Skeletal muscle satellite cell (primary cell): Measurements from ENCODE around the gene ACTL10.

Experiments
- H3K27me3 ChIP-seq: 2 replicates; pipeline ENCODE4 v1.7.0; 2013; ENCODE audit warnings: low read length; ENCODE audit not compliant: control insufficient read depth, insufficient read depth
- H3K36me3 ChIP-seq: 2 replicates; pipeline ENCODE4 v1.7.0; 2013; ENCODE audit warnings: mild to moderate bottlenecking, control low read depth, low read length; ENCODE audit not compliant: insufficient read depth
- H3K4me1 ChIP-seq: 2 replicates; pipeline ENCODE4 v1.7.0; 2013; ENCODE audit warnings: low read length; ENCODE audit not compliant: control insufficient read depth, insufficient read depth
- H3K4me2 ChIP-seq: 2 replicates; pipeline ENCODE4 v1.7.0; 2013; ENCODE audit warnings: mild to moderate bottlenecking, low read length
- H3K4me3 ChIP-seq: 2 replicates; pipeline ENCODE4 v1.7.0; 2013; ENCODE audit warnings: low read length
- H3K9ac ChIP-seq: 2 replicates; pipeline ENCODE4 v1.7.0; 2013; ENCODE audit warnings: mild to moderate bottlenecking, low read depth, low read length, moderate library complexity
- H3K9me3 ChIP-seq: replicated peaks from 2 replicates; pipeline ENCODE4 v1.7.0; 2013; ENCODE audit warnings: mild to moderate bottlenecking, control low read depth, low read length

The ACTL10 gene

DNA sequence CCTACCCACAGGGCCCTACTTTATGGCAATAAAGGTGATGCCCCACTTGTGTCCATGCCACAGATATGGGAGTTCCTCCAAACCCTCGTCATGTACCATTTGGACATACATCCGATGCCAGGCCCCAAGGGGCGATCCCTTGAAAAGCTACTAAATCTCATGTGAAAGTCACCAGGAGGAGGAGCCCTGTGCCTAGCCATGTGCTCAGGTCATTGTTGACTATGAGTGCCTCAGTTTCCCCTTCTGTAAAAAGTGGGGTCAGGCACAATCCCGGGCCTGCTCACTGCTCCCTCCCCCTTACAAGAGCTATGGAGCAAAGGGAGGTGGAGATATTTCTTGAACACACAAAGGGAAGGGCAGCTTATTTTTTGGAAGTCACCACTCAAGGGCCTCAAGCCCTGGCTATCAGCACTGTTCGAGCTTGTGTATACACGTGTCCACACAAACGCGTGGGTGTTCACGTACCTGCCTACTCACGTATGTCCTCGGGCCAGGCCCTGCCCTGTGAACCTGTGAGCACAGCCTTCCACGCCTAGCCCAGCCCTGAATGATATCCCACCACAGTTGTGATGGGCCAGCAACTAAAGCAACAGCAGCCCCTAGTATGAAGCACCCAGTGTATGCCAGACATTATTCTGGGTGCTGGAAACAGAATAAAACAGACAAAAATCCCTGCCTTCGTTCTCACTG lies 1.9 kb downstream of the ACTL10 start:
- Histone ChIP-seq H3K4me3 (no peak overlapping the region), H3K4me1 (peaks cover 45% of the 10 kb centered on the region), H3K9ac (peak overlapping the region; percentile 14), H3K9me3 (no peaks in the 10 kb centered on the region), H3K36me3 (peaks cover 13% of the 10 kb centered on the region), H3K27me3 (no peaks in the 10 kb centered on the region), H3K4me2 (peak overlapping the region; percentile 89)

DNA sequence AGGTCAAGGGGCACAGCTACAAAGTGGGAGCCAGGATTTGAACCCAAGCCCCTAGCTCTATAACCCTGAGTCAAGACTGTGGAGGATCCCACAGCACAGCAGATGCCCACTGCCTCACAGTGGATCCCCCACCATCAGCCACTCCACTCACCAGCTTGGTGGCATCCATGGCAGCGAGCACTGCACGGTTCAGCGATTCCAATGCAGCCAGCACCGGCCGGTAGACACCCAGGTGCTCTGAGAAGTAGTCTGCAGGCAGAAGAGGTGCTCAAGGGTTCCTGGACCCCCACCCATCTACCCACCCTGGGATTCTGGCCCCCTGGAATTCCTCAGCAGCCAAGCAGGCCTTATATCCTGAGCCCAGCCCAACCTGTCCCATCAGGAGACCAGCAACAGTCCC lies 2.5 kb downstream of the ACTL10 start:
- peaks cover 41% of the 10 kb centered on the region for H3K4me1 ChIP-seq
- no peaks in the 10 kb centered on the region for H3K9me3 ChIP-seq
- H3K4me3 ChIP-seq: no peak overlapping the region
- H3K4me2 ChIP-seq: no peak overlapping the region
- no peaks in the 10 kb centered on the region for H3K27me3 ChIP-seq
- peaks cover 13% of the 10 kb centered on the region for H3K36me3 ChIP-seq
- H3K9ac ChIP-seq: no peak overlapping the region

DNA sequence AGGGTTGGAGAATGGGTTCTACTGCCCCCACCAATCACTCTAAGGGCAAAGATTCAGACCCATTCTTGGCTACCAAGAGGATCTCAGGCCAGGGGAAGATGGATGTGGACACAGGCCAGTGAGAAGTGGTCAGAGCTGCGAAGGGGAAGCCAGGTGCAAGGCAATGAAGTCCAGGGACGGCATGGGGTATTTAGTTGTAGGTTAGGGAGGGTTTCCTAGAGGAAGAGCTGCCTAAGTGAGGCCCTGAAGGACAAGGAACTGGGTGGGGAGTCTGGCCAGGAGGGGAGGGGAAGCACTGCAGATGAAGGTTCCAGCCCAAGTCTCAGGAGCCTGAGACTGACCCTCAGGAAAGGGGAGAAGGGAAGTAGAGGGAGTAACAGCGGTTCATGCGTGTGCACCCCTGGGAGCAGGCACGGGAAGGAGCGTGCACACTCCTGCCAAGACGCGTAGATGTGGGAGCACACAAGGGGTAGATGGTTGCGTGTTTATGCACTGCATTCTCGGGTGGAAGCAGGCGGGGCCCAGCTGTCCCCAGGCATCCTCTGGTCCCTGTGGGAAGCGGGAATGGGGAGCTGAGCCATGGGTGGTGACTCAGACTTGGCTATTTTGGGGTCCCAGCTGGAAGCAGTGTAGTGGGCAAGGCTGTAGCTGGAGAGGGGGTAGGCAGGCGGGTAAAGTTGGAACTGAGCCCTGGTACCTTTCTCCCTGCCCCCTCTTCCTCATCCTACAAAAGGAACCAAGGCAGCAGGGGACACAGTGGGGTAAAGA lies 3.3 kb downstream of the ACTL10 start:
- Histone ChIP-seq H3K9ac (no peak overlapping the region), H3K4me2 (no peak overlapping the region), H3K27me3 (no peaks in the 10 kb centered on the region), H3K9me3 (no peaks in the 10 kb centered on the region), H3K4me3 (no peak overlapping the region), H3K4me1 (peaks cover 47% of the 10 kb centered on the region), H3K36me3 (peaks cover 13% of the 10 kb centered on the region)

DNA sequence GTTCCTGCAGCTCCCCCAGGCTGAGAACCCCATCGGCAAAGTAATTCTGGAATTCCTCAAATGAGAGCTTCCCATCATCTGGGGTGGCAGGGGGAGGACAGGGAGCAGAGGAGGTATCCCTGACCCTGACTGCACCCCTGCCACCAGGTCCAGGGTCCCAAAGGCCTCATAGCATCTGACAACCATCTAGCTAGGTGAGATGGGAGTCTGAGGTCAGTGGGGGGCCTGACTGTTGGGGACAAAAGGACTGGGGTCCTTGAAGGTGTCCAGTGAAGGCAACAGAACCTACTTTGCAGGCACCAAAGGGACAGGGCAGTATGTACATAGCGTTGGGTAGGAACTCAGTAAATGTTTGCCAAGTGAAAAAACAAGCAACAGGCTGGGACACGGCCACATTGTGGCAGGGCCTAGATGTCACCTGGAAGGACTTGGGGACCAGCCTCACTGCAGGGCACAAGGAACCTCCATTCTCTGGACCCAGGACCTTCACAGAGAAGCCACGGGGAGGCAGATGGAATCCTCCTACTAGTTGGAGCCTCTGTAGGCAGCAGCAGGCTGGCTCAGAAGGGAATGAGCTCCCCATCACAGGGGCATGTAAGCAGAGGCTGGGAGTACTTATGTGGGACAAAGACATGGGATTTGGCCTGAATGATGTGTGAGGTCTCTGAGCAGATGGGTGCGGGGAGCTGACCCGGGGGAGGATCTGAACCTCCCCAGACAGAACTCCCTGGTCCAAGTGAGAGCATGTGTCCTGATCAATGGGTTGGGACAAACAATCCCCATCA lies 4.2 kb downstream of the ACTL10 start:
- Histone ChIP-seq H3K4me1 (peaks cover 55% of the 10 kb centered on the region), H3K4me2 (no peak overlapping the region), H3K27me3 (no peaks in the 10 kb centered on the region), H3K36me3 (peaks cover 13% of the 10 kb centered on the region), H3K9ac (no peak overlapping the region), H3K9me3 (no peaks in the 10 kb centered on the region), H3K4me3 (no peak overlapping the region)

DNA sequence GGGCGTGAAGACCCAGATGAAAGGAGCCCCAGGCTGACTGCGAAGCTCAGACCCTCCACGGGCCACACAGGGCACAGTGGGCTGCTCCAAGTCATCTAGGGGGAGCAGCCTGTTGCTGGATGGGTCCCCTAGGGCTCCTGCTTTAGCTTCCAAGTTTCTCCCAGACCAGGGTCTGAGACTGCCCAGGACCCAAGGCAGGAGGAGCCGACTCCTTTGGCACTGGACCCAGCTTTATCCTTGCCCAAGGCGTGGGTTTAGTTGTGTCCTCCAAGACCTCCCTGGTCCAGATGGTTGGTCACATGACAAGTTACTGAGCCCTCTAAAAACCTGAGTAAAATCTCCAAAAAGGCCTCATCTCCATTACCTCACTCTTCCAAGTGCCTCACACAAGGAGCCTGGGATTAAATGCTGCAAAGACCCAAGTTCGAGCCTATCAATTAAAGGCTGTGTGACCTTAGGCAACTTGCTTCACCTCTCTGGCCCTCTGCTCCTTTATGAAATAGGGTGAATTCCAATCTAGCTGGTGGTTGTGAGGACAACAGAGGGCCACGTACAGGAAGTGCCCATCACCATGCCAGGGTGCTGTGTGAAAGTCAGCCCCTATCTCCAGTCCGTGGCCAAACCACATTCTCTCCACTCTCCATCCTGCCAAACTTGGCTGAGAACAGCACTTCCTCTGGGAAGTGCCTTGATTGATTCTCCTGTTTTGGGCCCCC lies 5.0 kb downstream of the ACTL10 start:
- Histone ChIP-seq H3K36me3 (peaks cover 13% of the 10 kb centered on the region), H3K9ac (no peak overlapping the region), H3K9me3 (no peaks in the 10 kb centered on the region), H3K4me1 (peaks cover 49% of the 10 kb centered on the region), H3K4me3 (no peak overlapping the region), H3K4me2 (no peak overlapping the region), H3K27me3 (no peaks in the 10 kb centered on the region)

DNA sequence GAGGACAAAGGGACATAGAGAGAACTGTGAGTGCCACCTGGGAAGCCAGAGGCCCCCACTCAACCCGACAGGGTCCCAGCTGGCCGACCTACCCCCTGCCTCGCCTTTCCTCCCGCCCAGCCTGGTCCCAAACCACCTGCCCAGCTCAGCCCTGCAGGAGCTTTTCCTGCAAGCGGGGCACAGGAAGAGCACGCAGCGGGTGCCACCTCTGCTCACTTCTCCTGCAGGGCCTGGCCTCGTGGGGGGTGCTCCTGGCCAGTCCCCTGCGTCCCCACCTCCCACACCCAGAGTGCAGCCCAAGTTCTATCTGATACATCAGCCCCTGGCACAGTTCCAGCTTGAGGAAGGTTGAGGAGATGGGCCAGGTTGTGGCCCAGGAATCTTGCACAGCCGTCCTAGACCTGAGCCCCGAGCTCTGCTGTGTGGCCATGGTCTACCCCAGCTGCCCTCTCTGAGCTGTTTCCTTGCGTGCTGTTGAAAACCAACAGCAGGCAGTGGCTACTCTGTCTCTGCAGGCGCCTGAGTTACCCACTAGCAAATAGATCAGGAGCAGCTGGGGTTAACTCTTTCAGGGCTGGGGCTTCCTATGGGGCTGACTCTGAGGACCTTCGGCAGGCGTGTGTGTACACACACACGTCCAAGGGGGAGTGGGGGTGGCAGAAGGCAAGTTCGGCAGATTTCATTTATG lies 5.8 kb downstream of the ACTL10 start:
- no peak overlapping the region for H3K9ac ChIP-seq
- peaks cover 13% of the 10 kb centered on the region for H3K36me3 ChIP-seq
- peaks cover 41% of the 10 kb centered on the region for H3K4me1 ChIP-seq
- H3K27me3 ChIP-seq: no peaks in the 10 kb centered on the region
- H3K9me3 ChIP-seq: no peaks in the 10 kb centered on the region
- H3K4me3 ChIP-seq: peak overlapping the region; percentile 69
- peak overlapping the region; percentile 89 for H3K4me2 ChIP-seq

DNA sequence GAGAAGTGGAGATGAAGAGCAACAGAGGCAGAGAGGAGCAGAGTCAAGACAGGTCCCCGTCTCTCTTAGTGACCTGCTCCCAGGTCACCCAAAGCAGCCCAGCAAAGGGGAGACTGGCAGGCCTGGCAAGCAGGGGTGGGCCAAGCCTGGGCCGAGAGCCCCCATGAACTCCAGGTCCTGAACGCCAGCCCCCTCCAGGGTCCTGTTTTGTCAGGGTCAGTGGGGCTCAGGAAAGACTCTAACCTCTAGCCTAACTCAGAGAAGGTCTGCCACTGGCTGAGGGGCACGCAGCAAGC lies 6.3 kb downstream of the ACTL10 start:
- Histone ChIP-seq H3K4me1 (peaks cover 36% of the 10 kb centered on the region), H3K36me3 (peaks cover 13% of the 10 kb centered on the region), H3K9ac (peak overlapping the region; percentile 66), H3K9me3 (no peaks in the 10 kb centered on the region), H3K4me2 (peak overlapping the region; percentile 89), H3K27me3 (no peaks in the 10 kb centered on the region), H3K4me3 (peak overlapping the region; percentile 69)

DNA sequence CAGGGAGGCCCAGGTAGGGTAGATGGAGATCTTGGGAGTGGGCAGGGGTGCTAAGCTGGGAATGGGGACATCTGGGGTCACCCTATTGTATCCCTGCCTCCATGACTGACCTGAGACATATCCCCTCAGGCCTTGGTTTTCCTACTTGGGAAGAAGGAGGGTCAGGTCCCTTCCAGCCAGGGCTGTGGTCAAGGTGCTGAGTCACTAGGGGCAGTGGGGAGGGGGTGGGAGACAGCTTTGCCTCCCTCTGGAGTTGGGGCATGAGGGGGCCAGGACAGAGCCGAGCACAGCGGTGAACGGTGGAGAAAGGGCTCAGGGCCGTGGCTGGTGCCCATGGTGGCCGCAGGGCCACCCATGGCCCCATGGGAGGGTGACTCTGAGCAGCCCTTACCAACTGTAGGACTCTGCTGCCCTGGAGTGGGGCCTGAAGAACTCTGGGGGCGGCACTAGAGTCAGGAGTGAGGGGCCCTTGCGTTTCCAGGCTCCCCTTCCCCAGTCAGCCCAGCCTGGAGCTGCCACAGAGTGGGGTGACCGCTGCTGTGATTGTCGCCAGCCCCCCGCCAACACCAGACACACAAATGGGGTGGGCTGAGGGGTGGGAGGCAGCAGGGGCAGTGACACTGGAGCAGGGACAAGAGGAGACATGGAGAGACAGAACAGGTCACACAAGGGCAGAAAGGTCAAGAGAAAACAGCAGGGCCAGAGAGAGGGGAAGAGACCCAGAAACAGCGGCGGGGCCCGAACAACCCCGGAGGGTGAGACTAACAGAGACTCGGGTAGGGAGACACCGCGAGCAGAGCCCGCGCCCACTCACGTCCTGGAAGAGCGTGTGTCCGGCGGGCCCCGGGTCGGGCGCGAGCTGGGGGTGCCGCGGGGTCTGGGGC lies 6.9 kb downstream of the ACTL10 start:
- Histone ChIP-seq H3K36me3 (peaks cover 11% of the 10 kb centered on the region), H3K27me3 (no peaks in the 10 kb centered on the region), H3K9ac (peak overlapping the region; percentile 66), H3K4me1 (peaks cover 33% of the 10 kb centered on the region), H3K9me3 (no peaks in the 10 kb centered on the region), H3K4me2 (peak overlapping the region; percentile 89), H3K4me3 (peak overlapping the region; percentile 69)

DNA sequence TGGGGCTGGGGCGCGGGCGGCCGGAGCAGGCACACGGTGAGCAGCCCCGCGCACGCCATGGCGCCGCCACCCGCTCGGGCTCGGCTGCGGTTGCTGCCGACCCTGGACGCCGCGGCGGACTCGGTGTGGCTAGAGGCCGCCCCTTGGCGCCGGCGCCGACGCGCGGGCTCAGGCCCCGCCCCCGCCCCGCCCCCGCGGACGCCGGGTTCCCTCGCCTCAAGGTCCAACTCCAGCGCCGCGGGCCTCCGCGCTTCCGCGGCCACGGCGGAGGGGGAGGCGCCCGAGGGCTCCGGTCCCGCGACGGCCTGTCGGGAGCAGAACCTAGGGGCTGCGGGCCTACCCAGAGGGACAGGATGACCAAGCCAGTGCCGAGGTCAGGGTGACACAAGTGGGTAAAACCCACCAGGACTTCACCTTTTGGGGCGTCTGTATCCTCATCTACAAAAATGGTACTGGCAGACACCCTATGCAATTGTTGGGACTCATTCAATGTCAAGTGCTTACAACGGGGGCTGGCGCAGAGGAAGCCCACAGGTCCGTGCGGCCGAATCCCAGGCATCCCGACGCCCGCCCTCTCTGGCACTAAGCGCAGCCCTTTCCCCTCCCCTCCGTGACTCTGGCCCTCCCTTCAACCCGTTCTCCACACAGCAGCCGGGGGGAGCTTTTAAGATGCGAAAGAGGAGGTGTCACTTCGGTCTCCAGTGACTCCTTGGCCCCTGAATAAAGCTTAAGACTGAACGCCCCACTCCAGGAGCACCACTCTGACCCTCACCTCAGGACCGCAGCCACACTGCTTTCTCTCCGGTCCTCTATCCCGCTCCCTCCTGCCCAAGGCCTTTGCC lies 7.8 kb downstream of the ACTL10 start, which contains the start of gene NECAB3:
Gene NECAB3 (minus strand): TSS at position 135 of the 842 bp plus-strand sequence. CDS start 76 bp downstream, at position 59.
- H3K9ac ChIP-seq: peak within 1 kb of the TSS; percentile 69
- H3K36me3 ChIP-seq: peaks cover 8% of the 10 kb centered on the region
- H3K27me3 ChIP-seq: no peaks in the 10 kb centered on the region
- H3K4me1 ChIP-seq: peaks cover 33% of the 10 kb centered on the region
- H3K4me3 ChIP-seq: peak within 1 kb of the TSS; percentile 69
- H3K4me2 ChIP-seq: peak within 1 kb of the TSS; percentile 89
- no peaks in the 10 kb centered on the region for H3K9me3 ChIP-seq
